ENCODE data around the gene SLC17A6. TPM values are rescaled to one million over a fixed set of nuclear protein-coding genes. Genes with fewer than 3 reads are reported as not detected.

The SLC17A6 gene
- total and polyA plus RNA-seq, 8 donors = not detected

DNA sequence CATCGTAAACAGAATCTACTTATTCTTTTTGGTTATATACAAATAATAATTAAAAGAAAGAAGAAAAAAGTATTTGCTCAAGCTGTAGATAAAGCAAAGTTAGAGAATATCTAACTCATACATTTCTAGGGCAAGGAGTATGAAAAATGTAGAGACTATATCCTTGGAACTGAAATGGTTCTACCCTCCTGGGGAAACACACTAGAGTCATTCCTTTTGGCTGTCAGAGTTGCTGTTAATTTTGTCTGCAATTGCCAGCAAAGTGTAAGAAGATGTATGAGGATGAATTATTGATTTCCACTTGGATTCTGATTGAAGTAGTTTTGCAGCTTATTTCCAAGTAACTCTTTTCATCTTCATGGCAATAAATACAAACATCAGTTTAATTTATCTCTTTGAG lies 69.1 kb downstream of the SLC17A6 start:
- Histone ChIP-seq H3K27me3 (no peaks in the 10 kb centered on the region), H3K36me3 (no peaks in the 10 kb centered on the region), H3K27ac (no peak overlapping the region), H3K4me3 (no peak overlapping the region), H3K4me1 (no peaks in the 10 kb centered on the region), H3K9me3 (no peaks in the 10 kb centered on the region)
- DNase-seq (no peak), ATAC-seq (no peak)
- TF ChIP-seq CTCF (IDR thresholded peaks at IDR 0.05) = no peak
- intact Hi-C loops (cut with DNase I) = no loop called here

DNA sequence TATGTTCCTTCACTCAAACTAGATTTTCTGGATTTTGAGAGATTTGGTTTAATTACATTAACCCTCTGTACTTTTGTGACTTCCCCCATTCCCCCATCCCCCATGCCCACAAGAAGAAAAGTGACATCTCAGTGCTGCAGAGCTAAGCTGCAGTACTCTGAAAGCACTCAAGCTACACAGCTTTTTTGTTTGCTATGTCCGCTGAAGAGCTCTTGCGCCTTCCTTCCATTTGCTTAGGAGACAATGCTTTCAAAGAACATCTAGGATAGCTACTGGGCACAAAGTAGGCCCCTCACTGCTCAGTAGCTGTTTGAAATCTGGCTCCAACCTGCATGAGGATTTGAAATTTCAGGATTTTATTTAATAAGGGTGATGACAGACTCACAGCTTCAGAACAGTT lies 69.7 kb downstream of the SLC17A6 start:
- no peaks in the 10 kb centered on the region for H3K9me3 ChIP-seq
- intact Hi-C loops (cut with DNase I) = no loop called here
- no peak for TF ChIP-seq CTCF (IDR thresholded peaks at IDR 0.05)
- H3K36me3 ChIP-seq = no peaks in the 10 kb centered on the region
- H3K4me1 ChIP-seq = no peaks in the 10 kb centered on the region
- no peaks in the 10 kb centered on the region for H3K27me3 ChIP-seq
- ATAC-seq (no peak), DNase-seq (no peak)
- H3K4me3 ChIP-seq = no peak overlapping the region
- no peak overlapping the region for H3K27ac ChIP-seq

GRCh38 chr11:22415476-22415875 lies 77.3 kb downstream of the SLC17A6 start:
- TF ChIP-seq CTCF (IDR thresholded peaks at IDR 0.05) = no peak
- H3K27ac ChIP-seq = no peak overlapping the region
- H3K4me3 ChIP-seq = no peak overlapping the region
- DNase-seq = no peak
- intact Hi-C loops (cut with DNase I) = no loop called here
- H3K36me3 ChIP-seq = no peaks in the 10 kb centered on the region
- no peaks in the 10 kb centered on the region for H3K9me3 ChIP-seq
- ATAC-seq = no peak
- H3K27me3 ChIP-seq = no peaks in the 10 kb centered on the region
- H3K4me1 ChIP-seq = no peaks in the 10 kb centered on the region

- intact Hi-C loops (cut with DNase I) = no loop called here
- no peak overlapping the region for H3K4me3 ChIP-seq
- H3K27me3 ChIP-seq = no peaks in the 10 kb centered on the region
- DNase-seq (no peak), ATAC-seq (no peak)
- no peaks in the 10 kb centered on the region for H3K9me3 ChIP-seq
- no peak for TF ChIP-seq CTCF (IDR thresholded peaks at IDR 0.05)
- H3K4me1 ChIP-seq = no peaks in the 10 kb centered on the region
- no peak overlapping the region for H3K27ac ChIP-seq
- H3K36me3 ChIP-seq = no peaks in the 10 kb centered on the region
Observed at GRCh38 chr11:22416462-22416861, 78.3 kb downstream of the SLC17A6 start.

- intact Hi-C loops (cut with DNase I) = no loop called here
- H3K27ac ChIP-seq = no peak overlapping the region
- no peak overlapping the region for H3K4me3 ChIP-seq
- H3K4me1 ChIP-seq = no peaks in the 10 kb centered on the region
- no peaks in the 10 kb centered on the region for H3K9me3 ChIP-seq
- TF ChIP-seq CTCF (IDR thresholded peaks at IDR 0.05) = no peak
- no peaks in the 10 kb centered on the region for H3K36me3 ChIP-seq
- ATAC-seq (no peak), DNase-seq (no peak)
- no peaks in the 10 kb centered on the region for H3K27me3 ChIP-seq
Observed at GRCh38 chr11:22426915-22427314, 88.7 kb downstream of the SLC17A6 start.

Other genes with a start within 250 kb of the SLC17A6 start
- 1 to 10 TPM; 2.8 to 4.6 TPM for gene ANO5, start 145.3 kb upstream of the SLC17A6 start, total RNA-seq
- gene ANO5, start 145.3 kb upstream of the SLC17A6 start, polyA plus RNA-seq (ENCODE audit: insufficient read length in 6 of 6) = 1 to 10 TPM; 1.9 to 3.5 (median 2.8) TPM